ENCODE results near the gene PDCD1LG2.
"Not testable (repeated sequence)": the region's sequence is repeated elsewhere in the genome, so short reads cannot be mapped to it uniquely, and the experiment has no call there.

- TF ChIP-seq CTCF, POLR2A (IDR thresholded peaks at IDR 0.05): not testable (repeated sequence)
These were observed 15.6 kb upstream of the PDCD1LG2 start for GRCh38 chr9:5494765-5495164.
